ENCODE data around the gene NAALADL2.

- TF ChIP-seq EZH2 (IDR thresholded peaks at IDR 0.05; ENCODE audit: borderline replicate concordance, low read depth, low read length, severe bottlenecking): no peak
- TF ChIP-seq, protein P1, sequence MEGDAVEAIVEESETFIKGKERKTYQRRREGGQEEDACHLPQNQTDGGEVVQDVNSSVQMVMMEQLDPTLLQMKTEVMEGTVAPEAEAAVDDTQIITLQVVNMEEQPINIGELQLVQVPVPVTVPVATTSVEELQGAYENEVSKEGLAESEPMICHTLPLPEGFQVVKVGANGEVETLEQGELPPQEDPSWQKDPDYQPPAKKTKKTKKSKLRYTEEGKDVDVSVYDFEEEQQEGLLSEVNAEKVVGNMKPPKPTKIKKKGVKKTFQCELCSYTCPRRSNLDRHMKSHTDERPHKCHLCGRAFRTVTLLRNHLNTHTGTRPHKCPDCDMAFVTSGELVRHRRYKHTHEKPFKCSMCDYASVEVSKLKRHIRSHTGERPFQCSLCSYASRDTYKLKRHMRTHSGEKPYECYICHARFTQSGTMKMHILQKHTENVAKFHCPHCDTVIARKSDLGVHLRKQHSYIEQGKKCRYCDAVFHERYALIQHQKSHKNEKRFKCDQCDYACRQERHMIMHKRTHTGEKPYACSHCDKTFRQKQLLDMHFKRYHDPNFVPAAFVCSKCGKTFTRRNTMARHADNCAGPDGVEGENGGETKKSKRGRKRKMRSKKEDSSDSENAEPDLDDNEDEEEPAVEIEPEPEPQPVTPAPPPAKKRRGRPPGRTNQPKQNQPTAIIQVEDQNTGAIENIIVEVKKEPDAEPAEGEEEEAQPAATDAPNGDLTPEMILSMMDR (IDR thresholded peaks at IDR 0.05; ENCODE audit: extremely low read depth in 1 of 2, insufficient read depth in 1 of 2, low read depth in 1 of 2, low read length in 2 of 2): no peak
- TF ChIP-seq POLR2A (IDR thresholded peaks at IDR 0.05; ENCODE audit: low read depth, low read length): no peak
- TF ChIP-seq JUN (IDR thresholded peaks at IDR 0.05; ENCODE audit: borderline replicate concordance, insufficient read depth, insufficient read length, low read depth): no peak
- TF ChIP-seq POLR2AphosphoS5 (IDR thresholded peaks at IDR 0.05; ENCODE audit: insufficient read depth, low read depth, low read length): no peak
Measured at GRCh38 chr3:175057401-175057800, 198.3 kb downstream of the NAALADL2 start.

All from endothelial cell of umbilical vein (primary cell).